H1 (cell line): ENCODE measurements around the gene SMYD3.

Experiments used
- CBX8 ChIP-seq: fragments of 300-800, 300-1000 bp; sonication (generic); IDR thresholded peaks from 2 replicates; pipeline ENCODE4 v1.7.1; 2016; ENCODE audit warnings: low read depth, low read length, borderline replicate concordance
- CEBPB ChIP-seq: IDR thresholded peaks from 2 replicates; pipeline ENCODE4 v1.6.1; 2012; ENCODE audit warnings: low read depth, low read length
- CHD2 ChIP-seq: IDR thresholded peaks from 2 replicates; pipeline ENCODE4 v1.6.1; 2012; ENCODE audit warnings: low read length, improper control_type of control experiment
- CTCF ChIP-seq, 3 experiments: IDR thresholded peaks; 1 replicate in 2 of 3; 2 replicates in 1 of 3; pipeline versions ENCODE4 v1.5.1 to v1.6.1; 2011; ENCODE audit warnings: low read length in 3 of 3, mild to moderate bottlenecking in 3 of 3, inconsistent platforms in 2 of 3, low read depth in 1 of 3, moderate library complexity in 1 of 3; ENCODE audit not compliant: insufficient read depth in 1 of 3; ENCODE audit errors: control extremely low read depth in 1 of 3
- JUN ChIP-seq: IDR thresholded peaks from 2 replicates; pipeline ENCODE4 v1.6.1; 2011; ENCODE audit warnings: low read depth, mild to moderate bottlenecking, improper control_type of control experiment, low read length
- MAFK ChIP-seq: IDR thresholded peaks from 2 replicates; pipeline ENCODE4 v1.6.1; 2012; ENCODE audit warnings: low read depth, mild to moderate bottlenecking, improper control_type of control experiment, low read length
- PHF8 ChIP-seq: fragments of 200-600 bp; sonication (generic); conservative IDR thresholded peaks from 2 replicates; pipeline ENCODE4 v1.7.1; 2012; ENCODE audit warnings: low read depth, mild to moderate bottlenecking, inconsistent platforms, low read length, moderate library complexity
- POLR2A ChIP-seq, 2 experiments: IDR thresholded peaks; 1 replicate in 1 of 2; 2 replicates in 1 of 2; pipeline ENCODE4 v1.6.1; 2011; ENCODE audit warnings: low read depth in 2 of 2, low read length in 2 of 2, mild to moderate bottlenecking in 2 of 2; ENCODE audit errors: control extremely low read depth in 1 of 2
- RBBP5 ChIP-seq: IDR thresholded peaks from 2 replicates; pipeline ENCODE4 v1.7.1; 2012; ENCODE audit warnings: low read depth, mild to moderate bottlenecking, inconsistent platforms, low read length, moderate library complexity, borderline replicate concordance
- RFX5 ChIP-seq: IDR thresholded peaks from 2 replicates; pipeline ENCODE4 v1.6.1; 2011; ENCODE audit warnings: low read depth, low read length, improper control_type of control experiment, borderline replicate concordance
- RXRA ChIP-seq: IDR thresholded peaks from 2 replicates; pipeline ENCODE4 v1.6.1; 2011; ENCODE audit warnings: low read depth, mild to moderate bottlenecking, low read length, moderate library complexity; ENCODE audit not compliant: insufficient read depth
- SIN3A ChIP-seq, 2 experiments: IDR thresholded peaks in 1 of 2; conservative IDR thresholded peaks in 1 of 2; 2 replicates each; pipeline ENCODE4 v1.6.1; 2011 to 2012; ENCODE audit warnings: low read length in 2 of 2, improper control_type of control experiment in 1 of 2, low read depth in 1 of 2, mild to moderate bottlenecking in 1 of 2
- TAF1 ChIP-seq: IDR thresholded peaks from 2 replicates; pipeline ENCODE4 v1.6.1; 2011; ENCODE audit warnings: mild to moderate bottlenecking, low read depth, low read length

GRCh38 chr1:246394121-246394520 lies 113.0 kb downstream of the SMYD3 start:
- TF ChIP-seq RXRA (no peak), CEBPB (no peak), CTCF (IDR thresholded peaks at IDR 0.05; ENCODE audit: control extremely low read depth in 1 of 3, insufficient read depth in 1 of 3, low read depth in 1 of 3, low read length in 3 of 3) (no peak), RBBP5 (no peak), RFX5 (no peak), JUN (no peak), POLR2A (IDR thresholded peaks at IDR 0.05; ENCODE audit: control extremely low read depth in 1 of 2, low read depth in 2 of 2, low read length in 2 of 2) (no peak), PHF8 (no peak), SIN3A (conservative IDR thresholded peaks at IDR 0.05 in 1 of 2, IDR thresholded peaks at IDR 0.05 in 1 of 2; ENCODE audit: low read depth in 1 of 2, low read length in 2 of 2) (no peak), MAFK (no peak), CBX8 (no peak), TAF1 (no peak), CHD2 (no peak)
